GM12891 (cell line): Measurements from ENCODE around the gene EHMT2.

Source experiments
- POLR2AphosphoS5 ChIP-seq: IDR thresholded peaks from 2 replicates; pipeline ENCODE4 v1.6.1; 2011; ENCODE audit warnings: low read depth, low read length, control low read depth
- SPI1 ChIP-seq: IDR thresholded peaks from 2 replicates; pipeline ENCODE4 v1.6.1; 2011; ENCODE audit warnings: low read depth, low read length, control low read depth
- TAF1 ChIP-seq: IDR thresholded peaks from 2 replicates; pipeline ENCODE4 v1.6.1; 2011; ENCODE audit warnings: low read depth, low read length, control low read depth

DNA sequence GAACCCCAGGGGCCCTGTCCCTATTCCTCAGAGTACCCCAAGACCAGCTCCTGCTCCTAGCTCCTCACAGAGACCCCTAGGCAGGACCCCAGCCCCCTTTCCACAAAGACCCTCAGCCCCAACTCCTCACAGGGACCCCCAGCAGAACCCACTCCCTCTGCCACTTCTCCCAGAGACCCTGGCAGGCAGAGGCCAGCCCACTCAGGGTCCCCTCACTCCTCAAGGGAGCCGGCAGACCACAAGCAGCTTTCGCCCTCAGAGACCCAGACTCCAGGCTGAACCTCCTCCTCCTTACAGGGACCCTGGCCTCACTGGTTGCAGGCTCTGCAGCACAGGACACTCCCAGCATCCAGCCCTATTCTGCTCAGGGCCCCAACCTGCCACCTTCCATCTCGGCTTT, 19.3 kb downstream of the EHMT2 start:
- no peak for TF ChIP-seq POLR2AphosphoS5
- TF ChIP-seq SPI1, result no peak
- TF ChIP-seq TAF1, result no peak
